GM19023 (cell line): ENCODE measurements around the gene SLC25A6.
"Not testable (repeated sequence)": the region's sequence is repeated elsewhere in the genome, so short reads cannot be mapped to it uniquely, and the experiment has no call there.

Experiments
- ATAC-seq: cut with Tn5 transposase; IDR thresholded peaks from one replicate; pipeline ENCODE4 v1.9.1; 2021; ENCODE audit warnings: mild to moderate bottlenecking, moderate library complexity; ENCODE audit not compliant: unreplicated experiment

SLC25A6 gene

GRCh38 chrX:1391707-1392375 lies at the start of gene SLC25A6:
Gene SLC25A6 (minus strand): TSS chrX:1392113. CDS start chrX:1392009, 104 bp downstream.
- ATAC-seq: peak; percentile 92

GRCh38 chrX:1440506-1440905 lies 48.6 kb upstream of the SLC25A6 start:
- no peak for ATAC-seq

- ATAC-seq: no peak
Measured at GRCh38 chrX:1435241-1435895, 43.5 kb upstream of the SLC25A6 start.

- ATAC-seq: no peak
Measured at GRCh38 chrX:1434871-1435240, 42.9 kb upstream of the SLC25A6 start.

GRCh38 chrX:1433646-1434357 lies 41.9 kb upstream of the SLC25A6 start:
- no peak for ATAC-seq

- no peak for ATAC-seq
Measured at GRCh38 chrX:1430451-1430850, 38.5 kb upstream of the SLC25A6 start.

GRCh38 chrX:1427756-1428155 lies 35.8 kb upstream of the SLC25A6 start:
- no peak for ATAC-seq

- not testable (repeated sequence) for ATAC-seq
Measured at GRCh38 chrX:1426321-1426720, 34.4 kb upstream of the SLC25A6 start.

- no peak for ATAC-seq
Measured at GRCh38 chrX:1425381-1425780, 33.5 kb upstream of the SLC25A6 start.

- ATAC-seq: no peak
Measured at GRCh38 chrX:1424147-1424851, 32.4 kb upstream of the SLC25A6 start.

- no peak for ATAC-seq
Measured at GRCh38 chrX:1423215-1423614, 31.3 kb upstream of the SLC25A6 start.

- ATAC-seq: no peak
Measured at GRCh38 chrX:1422135-1422465, 30.2 kb upstream of the SLC25A6 start.

- no peak for ATAC-seq
Measured at GRCh38 chrX:1421433-1422134, 29.7 kb upstream of the SLC25A6 start.

- ATAC-seq: no peak
Measured at GRCh38 chrX:1420371-1420770, 28.5 kb upstream of the SLC25A6 start.

GRCh38 chrX:1419545-1420355 lies 27.8 kb upstream of the SLC25A6 start:
- ATAC-seq: no peak

GRCh38 chrX:1418901-1419544 lies 27.1 kb upstream of the SLC25A6 start:
- ATAC-seq: no peak

- no peak for ATAC-seq
Measured at GRCh38 chrX:1417921-1418771, 26.2 kb upstream of the SLC25A6 start.

- ATAC-seq: no peak
Measured at GRCh38 chrX:1416965-1417760, 25.2 kb upstream of the SLC25A6 start.
